HepG2 (cell line): ENCODE results near the gene RAD17. TPM values are rescaled to one million over a fixed set of nuclear protein-coding genes. Genes with fewer than 3 reads are reported as not detected.

Source experiments
- ATAD3A ChIP-seq: sonication (generic); formaldehyde crosslinking; IDR thresholded peaks from 2 replicates; pipeline ENCODE4 v1.4.0; 2020; ENCODE audit warnings: missing genetic modification reagents
- EP300 ChIP-seq, 3 experiments: sonication (generic) in 1 of 3; formaldehyde crosslinking in 1 of 3; IDR thresholded peaks; 2 replicates each; pipeline versions ENCODE4 v1.5.1 to v1.6.1; 2011 to 2020; ENCODE audit warnings: low read depth in 2 of 3, low read length in 2 of 3, borderline replicate concordance in 1 of 3, improper control_type of control experiment in 1 of 3, mild to moderate bottlenecking in 1 of 3, missing genetic modification reagents in 1 of 3, moderate library complexity in 1 of 3
- EZH2 ChIP-seq: conservative IDR thresholded peaks from 2 replicates; pipeline ENCODE4 v1.6.1; 2012; ENCODE audit warnings: mild to moderate bottlenecking, low read depth, low read length, moderate library complexity
- FOXK2 ChIP-seq: fragments of 450-650 bp; IDR thresholded peaks from 2 replicates; pipeline ENCODE4 v1.6.1; 2016
- GMEB2 ChIP-seq: IDR thresholded peaks from 2 replicates; pipeline ENCODE4 v1.6.1; 2016; ENCODE audit warnings: missing biosample characterization, missing genetic modification reagents, low read depth
- MIER2 ChIP-seq: IDR thresholded peaks from 2 replicates; pipeline ENCODE4 v1.6.1; 2016; ENCODE audit warnings: missing biosample characterization, missing genetic modification reagents
- NRL ChIP-seq: sonication (generic); formaldehyde crosslinking; IDR thresholded peaks from 2 replicates; pipeline ENCODE4 v1.5.0; 2020; ENCODE audit warnings: missing genetic modification reagents, mild to moderate bottlenecking, moderate library complexity, borderline replicate concordance
- PBX3 ChIP-seq: sonication (generic); formaldehyde crosslinking; IDR thresholded peaks from 2 replicates; pipeline ENCODE4 v1.8.1; 2023; ENCODE audit warnings: missing genetic modification reagents, inconsistent platforms, borderline replicate concordance
- TFDP2 ChIP-seq: sonication (generic); formaldehyde crosslinking; IDR thresholded peaks from 2 replicates; pipeline ENCODE4 v1.4.0; 2020; ENCODE audit warnings: missing genetic modification reagents
- YEATS2 ChIP-seq: sonication (generic); formaldehyde crosslinking; IDR thresholded peaks from 2 replicates; pipeline ENCODE4 v1.4.0; 2020; ENCODE audit warnings: missing genetic modification reagents, borderline replicate concordance
- ZFP36 ChIP-seq: fragments of 150-350 bp; IDR thresholded peaks from 2 replicates; pipeline ENCODE4 v1.6.1; 2018; ENCODE audit warnings: borderline replicate concordance, low read length, low read depth; ENCODE audit not compliant: partially characterized antibody
- ZNF207 ChIP-seq: fragments of 450-650 bp; IDR thresholded peaks from 2 replicates; pipeline ENCODE4 v1.6.1; 2016; ENCODE audit warnings: antibody characterized with exemption, borderline replicate concordance
- ZNF232 ChIP-seq: sonication (generic); formaldehyde crosslinking; IDR thresholded peaks from 2 replicates; pipeline ENCODE4 v1.4.0; 2020; ENCODE audit warnings: missing genetic modification reagents, borderline replicate concordance
- ZNF318 ChIP-seq: sonication (generic); formaldehyde crosslinking; IDR thresholded peaks from 2 replicates; pipeline ENCODE4 v1.4.0; 2020; ENCODE audit warnings: mild to moderate bottlenecking, missing genetic modification reagents
- ZNF775 ChIP-seq: sonication (generic); formaldehyde crosslinking; IDR thresholded peaks from 2 replicates; pipeline ENCODE4 v1.4.0; 2020; ENCODE audit warnings: missing genetic modification reagents, mild to moderate bottlenecking, moderate library complexity, borderline replicate concordance
- ZSCAN20 ChIP-seq: sonication (generic); formaldehyde crosslinking; IDR thresholded peaks from 2 replicates; pipeline ENCODE4 v1.4.0; 2020; ENCODE audit warnings: missing genetic modification reagents, mild to moderate bottlenecking, borderline replicate concordance
- polyA plus RNA-seq, 8 experiments: library from polyadenylated mRNA; depleted of rRNA in 3 of 8; stranded (reverse) in 7 of 8; unstranded in 1 of 8; fragments of >200 nt; fragmentation: Illumina TruSeq in 4 of 8; extraction: Trizol in 4 of 8; gene quantifications; 2 replicates each; pipeline versions ENCODE4 v1.2.1 to v1.2.3, GENCODE V29; 2011 to 2016; ENCODE audit warnings: low read depth in 4 of 8, missing spikeins in 1 of 8, mixed read lengths in 1 of 8; ENCODE audit not compliant: insufficient read depth in 1 of 8
- total RNA-seq, 5 experiments: library from RNA; depleted of rRNA; stranded (reverse); fragments of >200 nt; fragmentation: Illumina TruSeq; extraction: Trizol; gene quantifications; 2 replicates each; pipeline ENCODE4 v1.2.3, GENCODE V29; 2016; ENCODE audit warnings: low read depth in 1 of 5

Gene RAD17
- total and polyA plus RNA-seq, 2 of the 13 experiments (the other 11 are each of a cell fraction or from before 2014, with no cell fraction given), result 24.0 to 25.9 TPM

- TF ChIP-seq GMEB2 (CRISPR knock-in tag) (no peak), ZSCAN20 (no peak), PBX3 (CRISPR knock-in tag) (no peak), ZNF232 (CRISPR knock-in tag) (peak; percentile 64; the same call in 1 of the 2 replicates), MIER2 (no peak; the same call in 1 of the 2 replicates), FOXK2 (no peak), ZNF318 (CRISPR knock-in tag) (peak; percentile 62; the same call in 1 of the 2 replicates), ZFP36 (no peak), EZH2 (no peak), EP300 (IDR thresholded peaks at IDR 0.05; ENCODE audit: low read depth in 2 of 2, low read length in 2 of 2) (no peak), EP300 (CRISPR knock-in tag; IDR thresholded peaks at IDR 0.05; ENCODE audit: borderline replicate concordance) (peak; percentile 10; the same call in 1 of the 2 replicates), ZNF775 (CRISPR knock-in tag) (peak; percentile 90), TFDP2 (CRISPR knock-in tag) (peak; percentile 52), NRL (CRISPR knock-in tag) (no peak; the same call in 1 of the 2 replicates), ATAD3A (CRISPR knock-in tag) (no peak), YEATS2 (peak; percentile 92), ZNF207 (no peak)
Measured at GRCh38 chr5:69369340-69370121, at the start of gene RAD17, which contains the start of the genes AK6 and TAF9 (continued).
